ENCODE measurements around the gene CHRNB2.

- TF ChIP-seq ZNF384 (IDR thresholded peaks at IDR 0.05) = no peak
- TF ChIP-seq SP1 (IDR thresholded peaks at IDR 0.05) = no peak
- no peak for TF ChIP-seq ELF4 (IDR thresholded peaks at IDR 0.05)
Observed at GRCh38 chr1:154565876-154566275, 1.7 kb upstream of the CHRNB2 start.
